Measurements from ENCODE around the gene CCL18. TPM values are rescaled to one million over a fixed set of nuclear protein-coding genes. Genes with fewer than 3 reads are reported as not detected.
"Not testable (repeated sequence)": the region's sequence is repeated elsewhere in the genome, so short reads cannot be mapped to it uniquely, and the experiment has no call there.

CCL18 gene
- polyA plus RNA-seq, 1 experiment: not detected

GRCh38 chr17:36105781-36106492, 41.9 kb downstream of the CCL18 start:
- TF ChIP-seq CTCF (IDR thresholded peaks at IDR 0.05; ENCODE audit: insufficient read depth, low read depth, low read length): no peak
- Histone ChIP-seq H3K36me3 (ENCODE audit: control insufficient read depth, insufficient read depth, low read length) (no peaks in the 10 kb centered on the region), H3K4me3 (ENCODE audit: low read depth, low read length) (no peak overlapping the region), H3K27me3 (ENCODE audit: control insufficient read depth, insufficient read depth, low read length) (no peaks in the 10 kb centered on the region)
- DNase-seq (ENCODE audit: low read depth): no peak
- ChIA-PET CTCF (interaction anchor here (1.7 kb wide), 1 partner anchor 43 kb away, joined by 4 read pairs; no protein-coding TSS in a partner anchor), POLR2A (no interaction called here)

GRCh38 chr17:36106493-36106835, 42.4 kb downstream of the CCL18 start:
- CTCF ChIA-PET: interaction anchor here (1.7 kb wide), 1 partner anchor 42 kb away, joined by 4 read pairs; no protein-coding TSS in a partner anchor
- H3K27me3 ChIP-seq (ENCODE audit: control insufficient read depth, insufficient read depth, low read length): no peaks in the 10 kb centered on the region
- POLR2A ChIA-PET: no interaction called here
- no peak overlapping the region for H3K4me3 ChIP-seq (ENCODE audit: low read depth, low read length)
- no peak for DNase-seq (ENCODE audit: low read depth)
- no peaks in the 10 kb centered on the region for H3K36me3 ChIP-seq (ENCODE audit: control insufficient read depth, insufficient read depth, low read length)
- TF ChIP-seq CTCF (IDR thresholded peaks at IDR 0.05; ENCODE audit: insufficient read depth, low read depth, low read length): no peak

- H3K36me3 ChIP-seq (ENCODE audit: control insufficient read depth, insufficient read depth, low read length): no peaks in the 10 kb centered on the region
- ChIA-PET CTCF (no interaction called here), POLR2A (no interaction called here)
- TF ChIP-seq CTCF (IDR thresholded peaks at IDR 0.05; ENCODE audit: insufficient read depth, low read depth, low read length): no peak
- H3K27me3 ChIP-seq (ENCODE audit: control insufficient read depth, insufficient read depth, low read length): no peaks in the 10 kb centered on the region
- H3K4me3 ChIP-seq (ENCODE audit: low read depth, low read length): no peak overlapping the region
- no peak for DNase-seq (ENCODE audit: low read depth)
Observed at GRCh38 chr17:36107660-36108059, 43.6 kb downstream of the CCL18 start.

GRCh38 chr17:36108265-36108664, 44.2 kb downstream of the CCL18 start:
- POLR2A ChIA-PET; H3K4me3 ChIP-seq (ENCODE audit: low read depth, low read length); CTCF ChIA-PET; H3K27me3 ChIP-seq (ENCODE audit: control insufficient read depth, insufficient read depth, low read length); DNase-seq (ENCODE audit: low read depth); H3K36me3 ChIP-seq (ENCODE audit: control insufficient read depth, insufficient read depth, low read length): not testable (repeated sequence)

GRCh38 chr17:36111068-36111490, 47.0 kb downstream of the CCL18 start:
- CTCF ChIA-PET: no interaction called here
- no peak overlapping the region for H3K4me3 ChIP-seq (ENCODE audit: low read depth, low read length)
- POLR2A ChIA-PET: no interaction called here

More at GRCh38 chr17:36111068-36111490, 47.0 kb downstream of the CCL18 start:
- Histone ChIP-seq H3K27me3 (ENCODE audit: control insufficient read depth, insufficient read depth, low read length) (no peaks in the 10 kb centered on the region), H3K36me3 (ENCODE audit: control insufficient read depth, insufficient read depth, low read length) (no peaks in the 10 kb centered on the region)
- no peak for DNase-seq (ENCODE audit: low read depth)
- no peak for TF ChIP-seq CTCF (IDR thresholded peaks at IDR 0.05; ENCODE audit: insufficient read depth, low read depth, low read length)
